Naive thymus-derived CD4-positive, alpha-beta T cell (primary cell): ENCODE results near the gene RAB33A. TPM values are rescaled to one million over a fixed set of nuclear protein-coding genes. Genes with fewer than 3 reads are reported as not detected.

Experiments used
- ATAC-seq: fragments of 150-1000 bp; cut with Tn5 transposase; 2 replicates; pipeline ENCODE4 v1.10.0; 2021; ENCODE audit warnings: mild to moderate bottlenecking, moderate library complexity
- CTCF ChIA-PET: fragments of 350-600 bp; sonication (Branson Sonifier 250); formaldehyde crosslinking; loops from one replicate; lab custom pipeline; 2021; ENCODE audit warnings: antibody characterized with exemption; lab: Charles Lee
- POLR2A ChIA-PET: fragments of 350-600 bp; sonication (Branson Sonifier 250); formaldehyde crosslinking; loops from one replicate; lab custom pipeline; 2021; ENCODE audit warnings: antibody characterized with exemption, inconsistent platforms; lab: Charles Lee
- DNase-seq, 9 donors: peaks; one replicate each; pipeline versions ENCODE4 v3.0.0 to v3.0.0-alpha.2; 2020 to 2022; ENCODE audit warnings: mixed read lengths in 1 of 9
- H3K27ac ChIP-seq: one replicate; pipeline ENCODE4 v1.7.0; 2013; ENCODE audit warnings: mild to moderate bottlenecking, low read depth, low read length, moderate library complexity
- H3K27me3 ChIP-seq, 2 donors: one replicate each; pipeline ENCODE4 v1.7.0; 2013; ENCODE audit warnings: low read length in 2 of 2, mild to moderate bottlenecking in 2 of 2, moderate library complexity in 2 of 2; ENCODE audit not compliant: control insufficient read depth in 2 of 2, insufficient read depth in 2 of 2
- H3K36me3 ChIP-seq, 3 experiments: 1 replicate in 2 of 3; 2 replicates in 1 of 3; pipeline ENCODE4 v1.7.0; 2013; ENCODE audit warnings: low read length in 3 of 3, mild to moderate bottlenecking in 3 of 3, moderate library complexity in 1 of 3; ENCODE audit not compliant: insufficient read depth in 3 of 3, control insufficient read depth in 2 of 3
- H3K4me1 ChIP-seq, 2 donors: one replicate each; pipeline ENCODE4 v1.7.0; 2013; ENCODE audit warnings: low read length in 2 of 2, mild to moderate bottlenecking in 2 of 2, moderate library complexity in 1 of 2; ENCODE audit not compliant: control insufficient read depth in 2 of 2, insufficient read depth in 2 of 2
- H3K4me3 ChIP-seq: 2 replicates; pipeline ENCODE4 v1.7.0; 2013; ENCODE audit warnings: mild to moderate bottlenecking, low read length
- H3K9me3 ChIP-seq, 3 experiments: 1 replicate in 2 of 3; 2 replicates in 1 of 3; pipeline ENCODE4 v1.7.0; 2013; ENCODE audit warnings: low read length in 3 of 3; ENCODE audit not compliant: control insufficient read depth in 2 of 3
- H3K27ac Mint-ChIP-seq, 9 donors: one replicate each; pipeline ENCODE4 v1.8.0; 2020 to 2022; ENCODE audit warnings: mixed read lengths in 9 of 9, mild to moderate bottlenecking in 8 of 9, moderate library complexity in 5 of 9, inconsistent platforms in 2 of 9
- H3K27me3 Mint-ChIP-seq, 5 donors: one replicate each; pipeline ENCODE4 v1.8.0; 2021 to 2022; ENCODE audit warnings: mixed read lengths in 5 of 5, mild to moderate bottlenecking in 1 of 5
- H3K36me3 Mint-ChIP-seq, 5 donors: one replicate each; pipeline ENCODE4 v1.8.0; 2020 to 2022; ENCODE audit warnings: mixed read lengths in 5 of 5, mild to moderate bottlenecking in 3 of 5, inconsistent platforms in 1 of 5
- H3K4me1 Mint-ChIP-seq, 7 donors: one replicate each; pipeline ENCODE4 v1.8.0; 2020 to 2022; ENCODE audit warnings: mixed read lengths in 7 of 7, mild to moderate bottlenecking in 3 of 7, inconsistent platforms in 1 of 7
- H3K4me3 Mint-ChIP-seq, 10 donors: one replicate each; pipeline ENCODE4 v1.8.0; 2020 to 2022; ENCODE audit warnings: mild to moderate bottlenecking in 10 of 10, mixed read lengths in 10 of 10, moderate library complexity in 6 of 10, inconsistent platforms in 2 of 10
- H3K9me3 Mint-ChIP-seq, 11 donors: one replicate each; pipeline ENCODE4 v1.8.0; 2020 to 2022; ENCODE audit warnings: mixed read lengths in 11 of 11, mild to moderate bottlenecking in 4 of 11, inconsistent platforms in 1 of 11, moderate library complexity in 1 of 11
- intact Hi-C, 2 donors: fragments of 100-400 bp; cut with micrococcal nuclease; formaldehyde crosslinking; loops; one replicate each; pipeline ENCODE4 v1.15.1; 2023
- polyA plus RNA-seq, 2 donors: library from polyadenylated mRNA; unstranded; fragments of 300-500 nt; fragmentation: Illumina TruSeq; gene quantifications; one replicate each; pipeline ENCODE4 v1.2.3, GENCODE V29; 2021
- total RNA-seq, 6 experiments: library from RNA in 5 of 6; stranded (reverse) in 5 of 6; gene quantifications; 1 replicate in 5 of 6; 2 replicates in 1 of 6; pipeline ENCODE4 v1.2.3 and lab custom pipeline; 2021 to 2026

RAB33A gene
- total and polyA plus RNA-seq, 7 experiments from 2014 or later = 2.9 to 25.6 (median 11.9) TPM

DNA sequence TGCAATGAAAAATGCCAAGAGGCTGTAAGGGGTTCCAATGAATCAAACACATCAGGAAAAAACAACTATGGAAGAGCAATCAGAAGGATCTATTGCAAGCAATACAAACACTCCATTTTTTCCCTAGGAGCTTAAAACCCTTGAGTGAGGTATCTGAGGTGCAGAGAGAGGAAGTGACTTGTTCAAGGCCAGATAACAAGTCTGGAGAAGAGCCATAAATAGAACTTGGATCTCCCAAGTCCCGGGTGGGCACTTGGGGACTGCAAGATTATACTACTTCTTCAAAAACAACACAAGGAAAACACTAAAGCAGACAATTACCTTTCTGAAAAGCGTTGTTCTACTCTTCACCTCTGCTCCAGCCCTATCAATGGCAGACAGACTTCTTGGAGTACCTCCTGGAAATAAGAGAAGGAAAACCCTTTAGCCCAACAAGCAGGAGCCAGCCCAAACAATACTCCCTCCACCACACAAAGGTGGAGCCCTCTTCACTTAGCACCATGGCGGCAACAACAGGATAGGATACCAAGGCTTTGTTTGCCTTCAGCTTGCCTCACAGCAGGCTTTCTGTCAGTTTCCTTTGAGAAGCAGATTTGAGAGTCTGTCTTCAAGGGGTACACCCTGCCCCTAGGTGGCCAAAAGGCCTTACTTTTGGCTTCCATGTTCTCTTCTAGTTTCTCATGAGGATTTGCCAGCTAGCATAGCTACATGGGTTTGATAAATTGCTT is 32.1 kb upstream of the RAB33A start:
- Mint-ChIP-seq H3K4me3 (no peak overlapping the region), H3K9me3 (peaks cover 0 to 2% (median 0%) of the 10 kb centered on the region in 11 donors), H3K27ac (peak overlapping the region in 1 of 9 donors; percentile 47), H3K27me3 (no peaks in the 10 kb centered on the region), H3K36me3 (peaks cover 6 to 27% (median 17%) of the 10 kb centered on the region in 5 donors), H3K4me1 (peaks cover 0 to 5% (median 0%) of the 10 kb centered on the region in 7 donors)
- H3K9me3 ChIP-seq = no peaks in the 10 kb centered on the region
- H3K4me1 ChIP-seq = no peaks in the 10 kb centered on the region
- DNase-seq = no peak
- no peak overlapping the region for H3K4me3 ChIP-seq
- no peak for ATAC-seq
- no peaks in the 10 kb centered on the region for H3K27me3 ChIP-seq
- peaks cover 0 to 39% (median 8%) of the 10 kb centered on the region in 3 experiments for H3K36me3 ChIP-seq
- ChIA-PET POLR2A (no interaction called here), CTCF (no interaction called here)
- H3K27ac ChIP-seq = no peak overlapping the region
- intact Hi-C loops = loop anchor here in 1 of 2 donors (5.0 kb wide), 1 partner anchor 53 kb away; no protein-coding TSS in a partner anchor

DNA sequence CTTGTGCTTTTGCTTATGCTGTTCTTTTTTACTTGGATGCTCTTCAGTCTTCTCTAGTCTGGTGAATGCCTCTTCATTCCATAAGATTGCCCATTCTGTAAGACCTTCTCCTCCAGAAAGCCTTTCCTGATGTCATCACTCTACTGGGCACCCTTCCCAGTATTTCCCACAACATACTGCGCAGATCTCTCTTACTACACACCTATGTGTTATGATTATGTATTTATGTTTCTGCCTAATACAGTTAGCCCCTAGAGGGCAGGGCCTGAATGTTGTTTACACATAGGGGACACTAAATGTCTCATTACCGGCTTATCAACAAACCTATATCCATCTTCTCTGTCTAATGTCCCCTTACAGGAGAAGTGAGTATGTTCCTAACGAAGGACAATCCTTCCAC is 27.3 kb upstream of the RAB33A start:
- Histone ChIP-seq H3K36me3 (peaks cover 0 to 47% (median 8%) of the 10 kb centered on the region in 3 experiments), H3K9me3 (no peaks in the 10 kb centered on the region), H3K27me3 (no peaks in the 10 kb centered on the region), H3K27ac (no peak overlapping the region), H3K4me1 (no peaks in the 10 kb centered on the region), H3K4me3 (no peak overlapping the region)
- H3K36me3 Mint-ChIP-seq = peaks cover 9 to 19% (median 10%) of the 10 kb centered on the region in 5 donors
- peaks cover 0 to 2% (median 0%) of the 10 kb centered on the region in 11 donors for H3K9me3 Mint-ChIP-seq
- H3K27me3 Mint-ChIP-seq = no peaks in the 10 kb centered on the region
- ATAC-seq (no peak), DNase-seq (no peak)
- ChIA-PET CTCF (no interaction called here), POLR2A (interaction anchor here (0.6 kb wide), 2 partner anchors 36 to 192 kb away, joined by 3 read pairs; no protein-coding TSS in a partner anchor)
- intact Hi-C loops = loop anchor here (1.0 to 5.0 kb wide), 2 partner anchors 48 kb away; no protein-coding TSS in a partner anchor
- H3K4me3 Mint-ChIP-seq = no peak overlapping the region
- peaks cover 0 to 6% (median 0%) of the 10 kb centered on the region in 7 donors for H3K4me1 Mint-ChIP-seq
- H3K27ac Mint-ChIP-seq = peak overlapping the region in 2 of 9 donors; percentile 7 to 28

- intact Hi-C loops = no loop called here
- POLR2A ChIA-PET = interaction anchor here (0.6 to 0.9 kb wide), 3 partner anchors 9 to 193 kb away, joined by 3 read pairs; no protein-coding TSS in a partner anchor
- DNase-seq = no peak
- Histone ChIP-seq H3K9me3 (no peaks in the 10 kb centered on the region), H3K4me1 (no peaks in the 10 kb centered on the region), H3K36me3 (peaks cover 0 to 42% (median 3%) of the 10 kb centered on the region in 3 experiments), H3K27ac (no peak overlapping the region), H3K4me3 (no peak overlapping the region), H3K27me3 (no peaks in the 10 kb centered on the region)
- H3K9me3 Mint-ChIP-seq = peaks cover 0 to 2% (median 0%) of the 10 kb centered on the region in 11 donors
- H3K4me1 Mint-ChIP-seq = peaks cover 0 to 4% (median 0%) of the 10 kb centered on the region in 7 donors
- peak overlapping the region in 1 of 9 donors; percentile 2 for H3K27ac Mint-ChIP-seq
- ATAC-seq = no peak
- CTCF ChIA-PET = no interaction called here
- H3K27me3 Mint-ChIP-seq = no peaks in the 10 kb centered on the region
- peaks cover 9 to 19% (median 10%) of the 10 kb centered on the region in 5 donors for H3K36me3 Mint-ChIP-seq
- no peak overlapping the region for H3K4me3 Mint-ChIP-seq
These were observed 26.6 kb upstream of the RAB33A start for GRCh38 chrX:130145123-130145522.

DNA sequence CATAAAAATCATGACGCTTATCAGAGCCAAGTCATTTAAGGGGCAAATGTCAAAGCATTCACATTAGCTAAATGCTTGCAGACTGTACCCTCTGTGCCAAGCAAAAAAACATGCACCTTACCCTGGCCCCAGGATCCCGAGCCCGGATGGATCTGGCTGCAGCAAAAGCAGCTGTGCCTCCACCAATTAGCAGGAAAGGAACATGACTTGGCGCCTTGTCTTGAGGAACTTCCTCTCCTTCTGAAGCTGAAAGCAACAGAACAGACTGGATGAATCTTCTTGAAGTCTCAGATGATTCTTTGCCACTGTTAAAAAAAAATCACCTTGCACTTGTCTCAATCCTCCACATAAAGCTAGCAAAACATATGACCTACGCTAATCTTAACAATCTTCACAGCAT is 24.1 kb upstream of the RAB33A start:
- ATAC-seq (no peak), DNase-seq (no peak)
- no peaks in the 10 kb centered on the region for H3K4me1 ChIP-seq
- POLR2A ChIA-PET = interaction anchor here (0.6 to 1.0 kb wide), 3 partner anchors 12 to 43 kb away, joined by 3 read pairs; no protein-coding TSS in a partner anchor
- H3K36me3 ChIP-seq = peaks cover 0 to 35% (median 3%) of the 10 kb centered on the region in 3 experiments
- H3K27me3 Mint-ChIP-seq = no peaks in the 10 kb centered on the region
- no peak overlapping the region for H3K27ac Mint-ChIP-seq
- peaks cover 0 to 4% (median 0%) of the 10 kb centered on the region in 7 donors for H3K4me1 Mint-ChIP-seq
- H3K27me3 ChIP-seq = no peaks in the 10 kb centered on the region
- H3K4me3 ChIP-seq = no peak overlapping the region
- no peak overlapping the region for H3K4me3 Mint-ChIP-seq
- H3K36me3 Mint-ChIP-seq = peaks cover 9 to 19% (median 10%) of the 10 kb centered on the region in 5 donors
- no peak overlapping the region for H3K27ac ChIP-seq
- no peaks in the 10 kb centered on the region for H3K9me3 ChIP-seq
- peaks cover 0 to 2% (median 0%) of the 10 kb centered on the region in 11 donors for H3K9me3 Mint-ChIP-seq
- CTCF ChIA-PET = interaction anchor here (1.0 to 1.6 kb wide), 3 partner anchors 15 to 68 kb away, joined by 3 to 4 read pairs (median 3); no protein-coding TSS in a partner anchor
- intact Hi-C loops = no loop called here

GRCh38 chrX:130155564-130155963 is 16.2 kb upstream of the RAB33A start:
- peaks cover 0 to 4% (median 0%) of the 10 kb centered on the region in 5 donors for H3K36me3 Mint-ChIP-seq
- Histone ChIP-seq H3K4me3 (no peak overlapping the region), H3K9me3 (no peaks in the 10 kb centered on the region), H3K4me1 (no peaks in the 10 kb centered on the region), H3K36me3 (no peaks in the 10 kb centered on the region), H3K27me3 (no peaks in the 10 kb centered on the region), H3K27ac (no peak overlapping the region)
- no peak overlapping the region for H3K4me3 Mint-ChIP-seq
- no peaks in the 10 kb centered on the region for H3K9me3 Mint-ChIP-seq
- H3K4me1 Mint-ChIP-seq = peaks cover 3 to 16% (median 9%) of the 10 kb centered on the region in 7 donors
- ATAC-seq (no peak), DNase-seq (no peak)
- H3K27me3 Mint-ChIP-seq = no peaks in the 10 kb centered on the region
- ChIA-PET CTCF (interaction anchor here (0.7 kb wide), 1 partner anchor 76 kb away, joined by 3 read pairs; no protein-coding TSS in a partner anchor), POLR2A (no interaction called here)
- intact Hi-C loops = no loop called here
- H3K27ac Mint-ChIP-seq = no peak overlapping the region

- Histone ChIP-seq H3K4me3 (no peak overlapping the region), H3K9me3 (no peaks in the 10 kb centered on the region), H3K36me3 (no peaks in the 10 kb centered on the region), H3K4me1 (no peaks in the 10 kb centered on the region), H3K27me3 (no peaks in the 10 kb centered on the region), H3K27ac (no peak overlapping the region)
- ATAC-seq (no peak), DNase-seq (no peak)
- H3K9me3 Mint-ChIP-seq = no peaks in the 10 kb centered on the region
- peaks cover 0 to 4% (median 0%) of the 10 kb centered on the region in 5 donors for H3K36me3 Mint-ChIP-seq
- peaks cover 7 to 30% (median 22%) of the 10 kb centered on the region in 7 donors for H3K4me1 Mint-ChIP-seq
- CTCF ChIA-PET = interaction anchor here (0.7 kb wide), 3 partner anchors 16 to 146 kb away, joined by 4 to 6 read pairs (median 5); no protein-coding TSS in a partner anchor
- POLR2A ChIA-PET = no interaction called here
- H3K27me3 Mint-ChIP-seq = no peaks in the 10 kb centered on the region
- no peak overlapping the region for H3K27ac Mint-ChIP-seq
- intact Hi-C loops = no loop called here
- no peak overlapping the region for H3K4me3 Mint-ChIP-seq
These were observed 13.5 kb upstream of the RAB33A start for GRCh38 chrX:130158311-130158710.
